Chondrocyte (in vitro differentiated cells): ENCODE data around the gene PRKCH. TPM values are rescaled to one million over a fixed set of nuclear protein-coding genes. Genes with fewer than 3 reads are reported as not detected.
A peak's percentile ranks its signal among the peaks of the same experiment; 100 is the strongest.

Experiments
- DNase-seq: peaks from one replicate; pipeline ENCODE4 v3.0.0; 2021; ENCODE audit warnings: mixed read lengths, low spot score
- H3K27ac Mint-ChIP-seq: one replicate; pipeline ENCODE4 v1.8.0; 2021; ENCODE audit warnings: mild to moderate bottlenecking, moderate library complexity, mixed read lengths; ENCODE audit not compliant: unreplicated experiment
- H3K27me3 Mint-ChIP-seq: 2 replicates; pipeline ENCODE4 v1.8.0; 2021; ENCODE audit warnings: low read depth, mixed read lengths
- H3K36me3 Mint-ChIP-seq: 2 replicates; pipeline ENCODE4 v1.8.0; 2021; ENCODE audit warnings: low read depth, mixed read lengths
- H3K4me1 Mint-ChIP-seq: 2 replicates; pipeline ENCODE4 v1.8.0; 2021; ENCODE audit warnings: low read depth, mild to moderate bottlenecking, mixed read lengths
- H3K4me3 Mint-ChIP-seq: one replicate; pipeline ENCODE4 v1.8.0; 2021; ENCODE audit warnings: mild to moderate bottlenecking, moderate library complexity, mixed read lengths; ENCODE audit not compliant: unreplicated experiment
- H3K9me3 Mint-ChIP-seq: 2 replicates; pipeline ENCODE4 v1.8.0; 2021; ENCODE audit warnings: low read depth, mixed read lengths
- CTCF ChIP-seq: fragments of 200-600 bp; sonication (generic); IDR thresholded peaks from 2 replicates; pipeline ENCODE4 v1.5.0; 2021; ENCODE audit warnings: antibody characterized with exemption, mild to moderate bottlenecking, moderate library complexity
- total RNA-seq: library from RNA; stranded (reverse); gene quantifications from 3 replicates; pipeline ENCODE4 v1.2.1, GENCODE V29; 2021

Gene PRKCH
- total RNA-seq, 1 donor from 2014 or later, result 9.7 TPM

GRCh38 chr14:61285364-61285763 is 36.0 kb upstream of the PRKCH start:
- Mint-ChIP-seq H3K9me3 (no peaks in the 10 kb centered on the region), H3K4me1 (peaks cover 37% of the 10 kb centered on the region), H3K27ac (peak overlapping the region; percentile 72), H3K36me3 (no peaks in the 10 kb centered on the region), H3K4me3 (no peak overlapping the region), H3K27me3 (no peaks in the 10 kb centered on the region)
- TF ChIP-seq CTCF, result no peak
- no peak for DNase-seq

- H3K36me3 Mint-ChIP-seq, result no peaks in the 10 kb centered on the region
- no peak for TF ChIP-seq CTCF
- peaks cover 28% of the 10 kb centered on the region for H3K4me1 Mint-ChIP-seq
- H3K27ac Mint-ChIP-seq, result no peak overlapping the region
- no peak overlapping the region for H3K4me3 Mint-ChIP-seq
- DNase-seq, result no peak
- H3K27me3 Mint-ChIP-seq, result no peaks in the 10 kb centered on the region
- no peaks in the 10 kb centered on the region for H3K9me3 Mint-ChIP-seq
These were observed 34.2 kb upstream of the PRKCH start for GRCh38 chr14:61287196-61287595.

- Mint-ChIP-seq H3K9me3 (no peaks in the 10 kb centered on the region), H3K27me3 (no peaks in the 10 kb centered on the region), H3K27ac (no peak overlapping the region), H3K4me3 (no peak overlapping the region), H3K36me3 (no peaks in the 10 kb centered on the region), H3K4me1 (peaks cover 25% of the 10 kb centered on the region)
- no peak for DNase-seq
- TF ChIP-seq CTCF, result no peak
These were observed 33.2 kb upstream of the PRKCH start for GRCh38 chr14:61288228-61288627.

GRCh38 chr14:61288720-61289119 is 32.7 kb upstream of the PRKCH start:
- peaks cover 25% of the 10 kb centered on the region for H3K4me1 Mint-ChIP-seq
- H3K27me3 Mint-ChIP-seq, result no peaks in the 10 kb centered on the region
- no peak overlapping the region for H3K4me3 Mint-ChIP-seq
- no peaks in the 10 kb centered on the region for H3K9me3 Mint-ChIP-seq
- H3K36me3 Mint-ChIP-seq, result no peaks in the 10 kb centered on the region
- H3K27ac Mint-ChIP-seq, result no peak overlapping the region
- no peak for DNase-seq
- TF ChIP-seq CTCF, result no peak

GRCh38 chr14:61290701-61291100 is 30.7 kb upstream of the PRKCH start:
- no peaks in the 10 kb centered on the region for H3K36me3 Mint-ChIP-seq
- peaks cover 12% of the 10 kb centered on the region for H3K4me1 Mint-ChIP-seq
- TF ChIP-seq CTCF, result no peak
- no peak for DNase-seq
- H3K9me3 Mint-ChIP-seq, result no peaks in the 10 kb centered on the region
- H3K27ac Mint-ChIP-seq, result no peak overlapping the region
- H3K4me3 Mint-ChIP-seq, result no peak overlapping the region
- H3K27me3 Mint-ChIP-seq, result no peaks in the 10 kb centered on the region
